Left lung (tissue), 10 donors: ENCODE data around the gene TDRD1. TPM values are rescaled to one million over a fixed set of nuclear protein-coding genes. Genes with fewer than 3 reads are reported as not detected.

ENCODE experiments used
- ATAC-seq: fragments of 200-7000 bp; cut with Tn5 transposase; one replicate; pipeline ENCODE4 v1.9.1; 2020; ENCODE audit warnings: moderate library complexity
- DNase-seq, 4 donors: peaks; one replicate each; pipeline ENCODE4 v3.0.0-alpha.2; 2013 to 2020
- H3K27ac ChIP-seq, 2 donors: fragments of 200-600 bp; sonication (generic) in 1 of 2; one replicate each; pipeline versions ENCODE4 v1.5.0 to v1.8.0; 2020 to 2021
- H3K27me3 ChIP-seq, 2 donors: fragments of 200-600 bp; sonication (generic) in 1 of 2; one replicate each; pipeline versions ENCODE4 v1.5.0 to v1.8.0; 2020 to 2021
- H3K36me3 ChIP-seq, 2 donors: fragments of 200-600 bp; sonication (generic) in 1 of 2; one replicate each; pipeline versions ENCODE4 v1.5.0 to v1.8.0; 2020 to 2021
- H3K4me1 ChIP-seq, 2 donors: fragments of 200-600 bp; one replicate each; pipeline ENCODE4 v1.8.0; 2021
- H3K4me3 ChIP-seq, 2 donors: fragments of 200-600 bp; sonication (generic) in 1 of 2; one replicate each; pipeline versions ENCODE4 v1.5.0 to v1.8.0; 2020 to 2021; ENCODE audit warnings: mild to moderate bottlenecking in 1 of 2
- H3K9me3 ChIP-seq, 2 donors: fragments of 200-600 bp; sonication (generic) in 1 of 2; one replicate each; pipeline versions ENCODE4 v1.5.0 to v1.8.0; 2020 to 2021
- intact Hi-C, 2 donors: fragments of 100-400 bp; cut with DNase I; formaldehyde crosslinking; loops; one replicate each; pipeline versions ENCODE4 v1.11.2 to v1.14.2; 2022
- polyA plus RNA-seq, 6 donors: library from polyadenylated mRNA; unstranded; fragments of 120-200 nt; gene quantifications; one replicate each; pipeline ENCODE4 v1.2.1, GENCODE V29; 2013; ENCODE audit not compliant: insufficient read length in 6 of 6
- total RNA-seq, 2 donors: library from RNA; stranded (reverse); fragmentation: NEBNext Ultra II Directional; extraction: Animal tissue kit (Norgen Biotek cat#: 25700); gene quantifications; one replicate each; pipeline ENCODE4 v1.2.1, GENCODE V29; 2021
- TF ChIP-seq, protein P1 (sequence below), 2 donors: fragments of 200-600 bp; sonication (generic) in 1 of 2; IDR thresholded peaks; one replicate each; pipeline versions ENCODE4 v1.5.0 to v1.8.0; 2021; ENCODE audit warnings: antibody characterized with exemption in 2 of 2
- donor health status: DM: no; HTN: yes; CAD: no.
- donor health status: DM: no; HTN: no; CAD: no.

TDRD1 gene
- total and polyA plus RNA-seq, 8 donors, result 0.15 to 0.50 (median 0.20) TPM

DNA sequence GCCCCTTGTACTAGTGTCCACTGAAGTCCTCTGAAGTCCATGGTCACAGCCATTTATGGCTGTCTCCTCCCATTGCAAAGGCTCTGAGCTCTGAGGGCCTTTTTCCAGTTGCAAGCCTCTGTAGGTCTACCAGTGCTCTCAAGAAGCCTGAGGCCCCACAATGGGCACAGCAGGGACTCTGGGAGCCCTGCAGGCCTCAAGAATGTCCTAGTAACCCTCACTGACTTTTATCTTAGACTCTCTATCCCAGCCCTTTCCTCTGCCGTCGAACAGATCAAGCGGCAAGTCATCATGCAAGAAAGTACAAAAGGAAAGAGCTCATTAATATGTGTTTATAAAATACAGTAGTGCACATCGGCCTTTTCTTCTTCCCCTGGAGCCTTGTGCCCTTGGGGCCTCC, 83.3 kb downstream of the TDRD1 start:
- Histone ChIP-seq H3K27me3 (no peaks in the 10 kb centered on the region), H3K4me1 (peaks cover 6 to 10% of the 10 kb centered on the region in 2 donors), H3K9me3 (no peaks in the 10 kb centered on the region), H3K36me3 (no peaks in the 10 kb centered on the region), H3K4me3 (no peak overlapping the region), H3K27ac (no peak overlapping the region)
- no peak for DNase-seq
- TF ChIP-seq, protein P1, sequence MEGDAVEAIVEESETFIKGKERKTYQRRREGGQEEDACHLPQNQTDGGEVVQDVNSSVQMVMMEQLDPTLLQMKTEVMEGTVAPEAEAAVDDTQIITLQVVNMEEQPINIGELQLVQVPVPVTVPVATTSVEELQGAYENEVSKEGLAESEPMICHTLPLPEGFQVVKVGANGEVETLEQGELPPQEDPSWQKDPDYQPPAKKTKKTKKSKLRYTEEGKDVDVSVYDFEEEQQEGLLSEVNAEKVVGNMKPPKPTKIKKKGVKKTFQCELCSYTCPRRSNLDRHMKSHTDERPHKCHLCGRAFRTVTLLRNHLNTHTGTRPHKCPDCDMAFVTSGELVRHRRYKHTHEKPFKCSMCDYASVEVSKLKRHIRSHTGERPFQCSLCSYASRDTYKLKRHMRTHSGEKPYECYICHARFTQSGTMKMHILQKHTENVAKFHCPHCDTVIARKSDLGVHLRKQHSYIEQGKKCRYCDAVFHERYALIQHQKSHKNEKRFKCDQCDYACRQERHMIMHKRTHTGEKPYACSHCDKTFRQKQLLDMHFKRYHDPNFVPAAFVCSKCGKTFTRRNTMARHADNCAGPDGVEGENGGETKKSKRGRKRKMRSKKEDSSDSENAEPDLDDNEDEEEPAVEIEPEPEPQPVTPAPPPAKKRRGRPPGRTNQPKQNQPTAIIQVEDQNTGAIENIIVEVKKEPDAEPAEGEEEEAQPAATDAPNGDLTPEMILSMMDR (IDR thresholded peaks at IDR 0.05), result no peak
- no peak for ATAC-seq
- intact Hi-C loops, result no loop called here

- H3K27me3 ChIP-seq, result no peaks in the 10 kb centered on the region
- no peaks in the 10 kb centered on the region for H3K36me3 ChIP-seq
- H3K27ac ChIP-seq, result no peak overlapping the region
- peaks cover 3 to 5% of the 10 kb centered on the region in 2 donors for H3K4me1 ChIP-seq
- intact Hi-C loops, result no loop called here
- ATAC-seq, result peak; percentile 60
- no peak overlapping the region for H3K4me3 ChIP-seq
- no peaks in the 10 kb centered on the region for H3K9me3 ChIP-seq
- DNase-seq, result peak in 1 of 4 donors; percentile 32
- TF ChIP-seq, protein P1 (IDR thresholded peaks at IDR 0.05), result no peak
Observed at GRCh38 chr10:114265392-114266053, 86.4 kb downstream of the TDRD1 start.

DNA sequence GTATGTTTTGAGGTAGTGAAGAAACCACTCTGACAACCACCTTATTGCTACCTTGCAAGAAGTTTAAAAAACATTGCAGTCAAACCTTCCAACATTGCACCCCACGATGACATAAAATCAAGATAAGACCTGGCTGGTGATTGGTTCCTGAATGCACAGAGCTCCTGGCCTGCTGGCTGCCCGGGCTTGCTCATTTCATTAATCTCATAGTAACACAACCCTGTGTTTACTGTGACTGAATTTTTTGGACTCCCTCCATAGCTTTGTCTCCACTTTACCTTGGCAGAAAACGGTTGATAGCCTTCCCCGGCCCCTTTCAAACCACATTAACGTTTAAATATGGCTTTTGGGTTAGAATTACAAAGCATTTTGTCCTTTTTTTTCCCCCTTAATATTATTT, 87.4 kb downstream of the TDRD1 start:
- H3K9me3 ChIP-seq, result no peaks in the 10 kb centered on the region
- DNase-seq (peak in 2 of 4 donors; percentile 43 to 63), ATAC-seq (peak; percentile 86)
- H3K4me1 ChIP-seq, result peaks cover 3 to 5% of the 10 kb centered on the region in 2 donors
- H3K4me3 ChIP-seq, result no peak overlapping the region
- H3K27me3 ChIP-seq, result no peaks in the 10 kb centered on the region
- TF ChIP-seq, protein P1 (IDR thresholded peaks at IDR 0.05), result no peak
- H3K27ac ChIP-seq, result no peak overlapping the region
- intact Hi-C loops, result no loop called here
- H3K36me3 ChIP-seq, result no peaks in the 10 kb centered on the region

GRCh38 chr10:114271075-114271778, 92.1 kb downstream of the TDRD1 start:
- TF ChIP-seq, protein P1 (IDR thresholded peaks at IDR 0.05), result no peak
- intact Hi-C loops, result no loop called here
- H3K27ac ChIP-seq, result no peak overlapping the region
- H3K4me3 ChIP-seq, result no peak overlapping the region
- no peaks in the 10 kb centered on the region for H3K27me3 ChIP-seq
- no peaks in the 10 kb centered on the region for H3K9me3 ChIP-seq
- DNase-seq, result peak in 1 of 4 donors; percentile 60
- peak; percentile 26 for ATAC-seq
- no peaks in the 10 kb centered on the region for H3K36me3 ChIP-seq
- peaks cover 2 to 4% of the 10 kb centered on the region in 2 donors for H3K4me1 ChIP-seq

GRCh38 chr10:114271779-114272167, 92.6 kb downstream of the TDRD1 start:
- TF ChIP-seq, protein P1 (IDR thresholded peaks at IDR 0.05), result no peak
- intact Hi-C loops, result no loop called here
- H3K27me3 ChIP-seq, result no peaks in the 10 kb centered on the region
- no peaks in the 10 kb centered on the region for H3K9me3 ChIP-seq
- no peak overlapping the region for H3K4me3 ChIP-seq
- no peak overlapping the region for H3K27ac ChIP-seq
- DNase-seq (no peak), ATAC-seq (peak; percentile 77)
- H3K36me3 ChIP-seq, result no peaks in the 10 kb centered on the region
- H3K4me1 ChIP-seq, result no peaks in the 10 kb centered on the region
